ENCODE data around the gene GJB1.
"Not testable (repeated sequence)": the region's sequence is repeated elsewhere in the genome, so short reads cannot be mapped to it uniquely, and the experiment has no call there.

The GJB1 gene

GRCh38 chrX:71251466-71251973 is 28.5 kb downstream of the GJB1 start:
- no peak for DNase-seq (ENCODE audit: low spot score)
- in situ Hi-C loops (cut with MboI; ENCODE audit: low sequenced_read_pairs, unreplicated experiment): no loop called here
- no peak for TF ChIP-seq CTCF (IDR thresholded peaks at IDR 0.05; ENCODE audit: borderline replicate concordance, control extremely low read depth, extremely low read depth, insufficient read depth, missing control alignments)

DNA sequence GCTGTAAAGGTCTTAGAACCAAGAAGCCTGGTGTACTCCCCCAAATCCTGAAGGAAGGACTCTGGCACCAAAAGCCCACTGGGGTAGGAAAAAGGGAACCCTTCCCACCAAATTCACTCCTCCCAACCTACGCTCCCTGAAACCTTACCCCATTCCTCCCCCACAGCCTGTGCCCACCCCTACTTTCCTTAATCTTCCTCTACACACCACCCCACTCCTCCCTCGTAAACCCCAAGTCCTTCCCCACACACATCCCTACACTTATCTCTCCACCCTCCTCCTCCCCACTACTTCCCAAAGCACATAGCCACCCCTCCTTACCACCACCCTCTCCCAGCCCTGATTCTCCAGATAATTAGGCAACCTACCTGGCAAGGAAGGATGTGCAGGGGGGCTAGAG is 29.2 kb downstream of the GJB1 start:
- in situ Hi-C loops (cut with MboI; ENCODE audit: low sequenced_read_pairs, unreplicated experiment): no loop called here
- no peak for DNase-seq (ENCODE audit: low spot score)
- no peak for TF ChIP-seq CTCF (IDR thresholded peaks at IDR 0.05; ENCODE audit: borderline replicate concordance, control extremely low read depth, extremely low read depth, insufficient read depth, missing control alignments)

GRCh38 chrX:71253253-71254091 is 30.4 kb downstream of the GJB1 start:
- in situ Hi-C loops (cut with MboI; ENCODE audit: low sequenced_read_pairs, unreplicated experiment): no loop called here
- peak; percentile 59 for DNase-seq (ENCODE audit: low spot score)
- TF ChIP-seq CTCF (IDR thresholded peaks at IDR 0.05; ENCODE audit: borderline replicate concordance, control extremely low read depth, extremely low read depth, insufficient read depth, missing control alignments): peak; percentile 43

GRCh38 chrX:71254092-71254963 is 31.3 kb downstream of the GJB1 start, which contains the start of gene ZMYM3:
TSS of gene ZMYM3 (minus strand) at chrX:71254140. CDS start at chrX:71253255, 885 bp downstream.
- TF ChIP-seq CTCF (IDR thresholded peaks at IDR 0.05; ENCODE audit: borderline replicate concordance, control extremely low read depth, extremely low read depth, insufficient read depth, missing control alignments): no peak
- in situ Hi-C loops (cut with MboI; ENCODE audit: low sequenced_read_pairs, unreplicated experiment): no loop called here
- DNase-seq (ENCODE audit: low spot score): peak; percentile 90

GRCh38 chrX:71256051-71256450 is 33.0 kb downstream of the GJB1 start:
- no peak for TF ChIP-seq CTCF (IDR thresholded peaks at IDR 0.05; ENCODE audit: borderline replicate concordance, control extremely low read depth, extremely low read depth, insufficient read depth, missing control alignments)
- DNase-seq (ENCODE audit: low spot score): no peak
- in situ Hi-C loops (cut with MboI; ENCODE audit: low sequenced_read_pairs, unreplicated experiment): no loop called here

GRCh38 chrX:71256856-71257255 is 33.8 kb downstream of the GJB1 start:
- in situ Hi-C loops (cut with MboI; ENCODE audit: low sequenced_read_pairs, unreplicated experiment): no loop called here
- no peak for TF ChIP-seq CTCF (IDR thresholded peaks at IDR 0.05; ENCODE audit: borderline replicate concordance, control extremely low read depth, extremely low read depth, insufficient read depth, missing control alignments)
- DNase-seq (ENCODE audit: low spot score): no peak

GRCh38 chrX:71268624-71269023 is 45.6 kb downstream of the GJB1 start:
- in situ Hi-C loops (cut with MboI; ENCODE audit: low sequenced_read_pairs, unreplicated experiment); DNase-seq (ENCODE audit: low spot score): not testable (repeated sequence)
